HG03442 (cell line): Measurements from ENCODE around the gene EEF1AKMT1.
"Not testable (repeated sequence)": the region's sequence is repeated elsewhere in the genome, so short reads cannot be mapped to it uniquely, and the experiment has no call there.

ENCODE experiments used
- ATAC-seq: cut with Tn5 transposase; IDR thresholded peaks from one replicate; pipeline ENCODE4 v1.9.1; 2021; ENCODE audit warnings: mild to moderate bottlenecking, moderate library complexity; ENCODE audit not compliant: unreplicated experiment

Gene EEF1AKMT1

DNA sequence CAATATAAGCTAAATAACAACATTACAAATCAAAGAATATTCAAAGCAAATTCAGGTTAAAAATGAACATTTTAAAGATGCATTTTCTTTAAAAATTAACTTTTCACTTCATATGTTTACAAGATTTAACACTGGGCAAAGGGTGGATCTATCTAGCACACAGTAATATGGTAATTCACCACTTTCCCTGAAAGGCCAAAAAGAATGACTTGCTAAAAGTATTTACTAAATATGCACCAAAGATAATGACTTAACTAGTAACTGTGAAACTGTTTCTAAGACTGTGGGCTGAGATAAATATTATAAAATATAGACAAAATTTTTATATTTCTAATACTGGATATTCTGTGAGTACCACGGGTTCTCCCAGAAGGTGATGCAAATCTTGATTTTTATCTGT lies 4.5 kb upstream of the EEF1AKMT1 start:
- ATAC-seq, result no peak

DNA sequence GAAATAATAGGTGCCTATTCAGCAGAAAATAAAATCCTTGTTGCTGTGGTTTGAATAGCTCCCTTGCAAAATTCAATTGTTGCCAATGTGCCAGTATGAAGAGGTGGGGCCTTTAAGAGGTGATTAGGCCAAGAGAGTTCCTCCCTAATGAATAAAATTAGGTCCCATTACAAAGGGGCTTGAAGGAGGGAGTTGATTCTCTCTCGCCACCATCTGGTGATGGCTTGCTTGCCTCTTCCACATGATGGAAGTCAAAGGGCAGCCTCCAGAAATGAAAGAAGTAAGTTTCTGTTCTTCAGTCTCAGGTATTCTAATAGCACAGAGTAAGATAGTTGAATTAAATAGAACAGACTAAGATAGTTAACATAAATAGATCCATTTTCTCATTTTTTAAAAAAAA lies 3.0 kb upstream of the EEF1AKMT1 start:
- no peak for ATAC-seq

DNA sequence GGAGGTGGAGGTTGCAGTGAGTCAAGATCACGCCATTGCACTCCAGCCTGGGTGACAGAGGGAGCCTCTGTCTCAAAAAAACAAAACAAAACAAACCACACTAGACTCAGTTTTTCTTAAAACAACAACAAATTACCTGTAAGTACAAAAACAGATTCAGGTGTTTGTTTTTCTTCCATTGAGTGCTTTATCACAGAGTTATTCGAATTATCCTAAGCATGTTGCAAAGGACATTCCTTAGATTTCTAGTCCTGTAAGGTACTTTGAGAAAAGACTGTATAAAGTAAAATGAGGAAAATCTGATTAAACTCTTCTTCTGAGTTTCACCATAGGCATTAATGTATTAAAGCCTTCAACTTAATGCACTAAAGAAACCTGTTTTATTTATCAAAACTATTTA lies 2.2 kb upstream of the EEF1AKMT1 start:
- no peak for ATAC-seq

DNA sequence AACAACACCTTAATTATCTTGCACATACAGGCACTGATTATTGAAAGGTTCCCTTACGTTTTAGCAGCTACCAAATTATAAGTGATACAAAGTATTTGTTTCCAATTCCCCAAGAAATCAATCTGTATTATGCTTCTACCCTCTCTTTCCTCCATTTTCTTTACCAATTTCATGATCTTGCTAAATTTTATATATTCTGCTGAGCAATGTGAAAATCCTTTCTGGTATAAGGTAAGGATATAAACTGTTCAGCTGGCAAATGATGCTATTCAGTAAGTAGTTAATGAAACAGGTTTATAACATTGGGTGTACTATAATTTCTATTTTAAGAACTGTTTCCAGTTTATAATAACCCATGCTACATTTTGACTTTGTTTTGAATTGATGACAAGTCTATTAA lies 985 bp upstream of the EEF1AKMT1 start:
- no peak for ATAC-seq

DNA sequence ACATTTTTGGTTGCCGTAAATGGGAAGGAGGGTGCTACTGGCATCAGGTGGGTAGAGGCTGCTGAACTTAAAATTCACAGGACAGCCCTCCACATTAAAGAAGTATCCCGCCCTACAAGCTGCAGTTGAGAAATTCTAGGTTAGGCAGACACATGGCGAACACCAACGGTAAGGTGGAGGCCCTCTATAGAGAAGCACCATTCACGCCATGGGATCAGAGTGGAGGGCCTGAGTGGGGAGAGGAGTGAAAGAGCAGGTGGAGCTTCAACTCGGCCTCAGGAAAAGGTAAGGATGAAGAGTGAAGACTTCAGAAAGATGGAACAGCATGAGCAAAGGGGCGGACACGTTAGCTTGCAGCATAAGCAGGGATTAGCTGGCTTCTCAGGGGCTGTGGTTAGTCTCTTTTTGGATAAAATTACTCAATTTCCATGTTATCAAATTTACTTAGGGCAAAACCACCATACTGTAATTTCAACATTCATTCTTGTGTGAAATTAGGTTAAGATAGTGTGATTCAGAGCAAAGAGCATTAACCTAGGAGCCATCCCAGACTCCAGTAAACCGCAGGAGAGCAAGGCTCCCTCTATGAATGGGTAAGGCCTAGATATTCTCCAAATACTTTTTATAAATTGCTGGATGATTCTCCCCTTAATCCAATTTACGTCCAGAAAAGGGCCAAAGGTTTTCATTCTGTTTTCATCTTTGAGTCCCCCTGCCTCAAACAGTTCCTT lies 1.2 kb downstream of the EEF1AKMT1 start:
- no peak for ATAC-seq

DNA sequence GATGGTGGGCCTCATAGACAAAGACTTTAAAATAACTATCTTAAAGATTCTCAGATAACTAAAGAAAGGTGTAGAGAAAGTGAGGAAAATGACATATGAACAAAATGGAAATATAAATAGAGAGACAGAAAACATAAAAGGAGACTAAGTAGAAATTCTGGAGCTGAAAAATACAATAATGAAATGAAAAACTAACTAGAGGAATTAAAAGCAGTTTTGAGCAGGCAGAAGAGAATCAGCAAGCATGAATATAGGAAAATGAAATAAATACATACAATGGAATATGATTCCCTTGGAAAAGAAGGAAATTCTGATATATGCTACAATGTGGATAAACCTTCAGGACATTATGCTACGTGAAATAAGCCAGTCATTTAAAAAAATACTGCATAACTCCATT lies 3.9 kb downstream of the EEF1AKMT1 start:
- ATAC-seq, result no peak

DNA sequence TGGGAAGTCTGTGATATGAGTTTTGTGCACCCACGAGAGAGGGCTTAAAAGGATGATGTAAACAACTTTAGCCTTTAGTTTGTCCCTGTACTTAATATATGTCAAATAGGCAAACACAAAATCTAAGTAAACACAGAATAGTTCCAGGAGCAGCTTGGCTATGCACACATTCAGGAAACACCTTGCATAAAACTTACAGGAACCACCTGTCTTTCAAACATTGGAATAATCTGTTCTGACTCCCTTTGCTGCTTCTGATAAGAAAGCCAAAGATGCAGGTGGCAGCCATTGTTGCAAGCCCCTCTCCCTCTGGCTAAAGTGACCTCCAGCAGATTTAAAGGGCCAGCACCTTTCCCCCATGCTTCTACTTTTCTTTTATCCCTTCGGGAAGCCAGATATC lies 4.7 kb downstream of the EEF1AKMT1 start:
- ATAC-seq, result no peak

DNA sequence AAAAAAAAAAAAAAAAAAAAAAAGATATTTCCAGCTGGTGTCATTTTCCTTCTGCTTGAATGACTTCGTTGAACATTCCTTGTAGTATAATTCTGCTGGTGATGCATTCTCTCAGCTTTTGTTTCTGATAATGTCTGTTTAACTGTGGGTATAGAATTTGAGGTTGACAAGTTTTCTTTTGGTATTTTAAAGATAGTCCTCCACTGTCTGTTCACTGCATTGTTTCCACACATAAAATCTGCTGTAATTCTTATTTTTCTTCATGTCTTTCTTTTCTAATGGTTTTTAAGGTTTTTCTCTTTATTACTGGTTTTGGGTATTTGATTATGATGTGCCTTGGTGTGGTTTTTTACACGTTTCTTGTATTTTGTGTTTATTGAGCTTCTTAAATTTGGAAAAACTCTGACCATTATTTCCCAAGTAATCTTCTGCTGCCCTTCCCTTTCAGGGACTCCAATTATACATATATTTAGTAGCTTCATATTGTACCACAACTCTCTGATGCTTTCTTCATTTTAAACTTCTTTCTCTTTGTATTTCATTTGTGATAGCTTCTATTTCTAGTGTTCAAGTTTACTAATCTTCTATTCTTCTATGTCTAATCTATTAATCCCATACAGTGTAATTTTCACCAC lies 6.3 kb downstream of the EEF1AKMT1 start:
- no peak for ATAC-seq

DNA sequence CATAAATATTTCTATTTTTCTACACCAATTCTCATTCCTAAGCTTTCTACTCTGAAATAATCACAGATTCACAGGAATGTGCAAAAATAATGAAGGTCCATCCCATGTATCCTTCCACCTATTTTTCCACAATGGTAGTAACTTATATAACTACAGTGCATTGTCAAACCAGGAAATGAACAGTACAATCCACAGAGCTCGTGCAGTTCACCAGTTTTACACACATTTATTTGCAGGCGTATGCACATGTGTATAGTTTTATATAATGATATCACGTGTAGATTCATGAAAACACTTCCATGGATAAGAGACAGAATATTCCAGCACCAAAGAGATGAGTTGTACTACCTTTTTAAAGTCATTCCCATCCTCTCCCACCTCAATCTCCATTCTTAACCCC lies 12.9 kb downstream of the EEF1AKMT1 start:
- no peak for ATAC-seq

DNA sequence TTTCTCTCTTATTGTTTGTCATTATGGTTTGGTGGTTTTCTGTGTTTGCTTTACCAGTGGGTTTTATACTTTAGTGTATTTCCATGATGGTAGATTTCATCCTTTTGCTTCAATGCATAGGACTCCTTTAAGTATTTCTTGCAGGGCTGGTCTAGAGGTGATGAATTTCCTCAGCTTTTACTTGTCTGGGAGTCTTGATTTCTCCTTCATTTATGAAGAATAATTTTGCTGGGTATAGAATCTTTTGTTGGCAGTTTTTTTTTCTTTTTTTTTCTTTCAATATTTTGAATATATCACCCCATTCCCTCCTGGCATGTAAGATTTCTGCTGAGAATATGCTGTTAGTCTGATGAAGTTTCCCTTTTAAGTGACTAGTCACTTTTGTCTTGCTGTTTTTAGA lies 19.8 kb downstream of the EEF1AKMT1 start:
- ATAC-seq, result no peak

DNA sequence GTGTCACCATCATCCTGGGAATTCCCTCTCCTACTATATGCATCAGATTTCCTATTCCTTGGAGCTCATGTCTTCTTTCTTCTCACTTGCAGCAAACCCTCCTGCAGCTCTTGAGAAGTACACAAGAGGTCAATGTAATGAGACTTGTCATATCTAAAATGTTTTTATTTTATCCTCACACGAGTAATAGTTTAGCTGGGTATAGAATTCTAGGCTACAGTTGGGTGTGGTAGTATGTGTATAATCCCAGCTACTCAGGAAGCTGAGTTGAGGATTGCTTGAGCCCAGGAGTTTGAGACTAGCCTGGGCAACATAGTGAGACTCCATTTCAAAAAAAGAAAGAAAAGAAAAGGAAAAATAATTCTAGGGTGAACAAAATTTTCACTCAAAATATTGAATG lies 24.4 kb downstream of the EEF1AKMT1 start:
- ATAC-seq, result no peak

DNA sequence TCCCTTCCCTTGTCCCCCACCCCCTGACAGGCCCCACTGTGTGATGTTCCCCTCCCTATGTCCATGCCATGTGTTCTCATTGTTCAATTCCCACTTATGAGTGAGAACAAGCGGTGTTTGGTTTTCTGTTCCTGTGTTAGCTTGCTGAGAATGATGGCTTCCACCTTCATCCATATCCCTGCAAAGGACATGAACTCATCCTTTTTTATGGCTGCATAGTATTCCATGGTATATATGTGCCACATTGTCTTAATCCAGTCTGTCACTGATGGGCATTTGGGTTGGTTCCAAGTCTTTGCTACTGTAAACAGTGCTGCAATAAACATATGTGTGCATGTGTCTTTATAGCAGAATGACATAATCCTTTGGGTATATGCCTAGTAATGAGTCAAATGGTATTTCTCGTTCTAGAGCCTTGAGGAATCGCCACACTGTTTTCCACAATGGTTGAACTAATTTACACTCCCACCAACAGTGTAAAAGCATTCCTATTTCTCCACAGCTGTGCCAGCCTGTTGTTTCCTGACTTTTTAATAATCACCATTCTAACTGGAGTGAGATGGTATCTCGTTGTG lies 29.8 kb downstream of the EEF1AKMT1 start:
- not testable (repeated sequence) for ATAC-seq

DNA sequence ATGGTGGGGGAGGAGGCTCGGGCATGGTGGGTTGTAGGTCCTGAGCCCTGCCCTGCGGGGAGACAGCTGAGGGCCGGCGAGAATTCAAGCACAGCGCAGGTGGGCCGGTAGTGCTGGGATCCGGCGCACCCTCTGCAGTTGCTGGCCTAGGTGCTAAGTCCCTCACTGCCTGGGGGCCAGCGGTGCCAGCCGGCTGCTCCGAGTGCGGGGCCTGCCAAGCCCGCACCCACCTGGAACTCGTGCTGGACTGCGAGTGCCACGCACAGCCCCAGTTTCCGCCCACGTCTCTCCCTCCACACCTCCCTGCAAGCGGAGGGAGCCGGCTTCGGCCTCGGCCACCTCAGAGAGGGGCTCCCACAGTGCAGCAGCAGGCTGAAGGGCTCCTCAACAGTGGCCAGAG lies 33.7 kb downstream of the EEF1AKMT1 start:
- no peak for ATAC-seq

DNA sequence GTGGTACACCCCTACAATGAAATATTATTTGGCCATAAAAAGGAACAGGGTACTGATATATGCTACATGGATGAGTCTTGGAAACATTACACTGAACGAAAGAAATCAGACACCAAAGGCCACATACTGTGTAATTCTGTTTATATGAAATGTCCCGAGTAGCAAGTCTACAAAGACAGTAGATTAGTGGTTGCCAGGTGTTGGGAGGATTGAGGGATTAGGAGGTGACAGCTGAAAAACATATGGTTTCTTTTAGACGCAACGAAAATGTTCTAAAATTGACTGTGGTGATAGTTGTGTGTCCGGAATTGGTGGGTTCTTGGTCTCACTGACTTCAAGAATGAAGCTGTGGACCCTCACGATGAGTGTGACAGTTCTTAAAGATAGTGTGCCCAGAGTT lies 35.1 kb downstream of the EEF1AKMT1 start:
- ATAC-seq, result no peak

DNA sequence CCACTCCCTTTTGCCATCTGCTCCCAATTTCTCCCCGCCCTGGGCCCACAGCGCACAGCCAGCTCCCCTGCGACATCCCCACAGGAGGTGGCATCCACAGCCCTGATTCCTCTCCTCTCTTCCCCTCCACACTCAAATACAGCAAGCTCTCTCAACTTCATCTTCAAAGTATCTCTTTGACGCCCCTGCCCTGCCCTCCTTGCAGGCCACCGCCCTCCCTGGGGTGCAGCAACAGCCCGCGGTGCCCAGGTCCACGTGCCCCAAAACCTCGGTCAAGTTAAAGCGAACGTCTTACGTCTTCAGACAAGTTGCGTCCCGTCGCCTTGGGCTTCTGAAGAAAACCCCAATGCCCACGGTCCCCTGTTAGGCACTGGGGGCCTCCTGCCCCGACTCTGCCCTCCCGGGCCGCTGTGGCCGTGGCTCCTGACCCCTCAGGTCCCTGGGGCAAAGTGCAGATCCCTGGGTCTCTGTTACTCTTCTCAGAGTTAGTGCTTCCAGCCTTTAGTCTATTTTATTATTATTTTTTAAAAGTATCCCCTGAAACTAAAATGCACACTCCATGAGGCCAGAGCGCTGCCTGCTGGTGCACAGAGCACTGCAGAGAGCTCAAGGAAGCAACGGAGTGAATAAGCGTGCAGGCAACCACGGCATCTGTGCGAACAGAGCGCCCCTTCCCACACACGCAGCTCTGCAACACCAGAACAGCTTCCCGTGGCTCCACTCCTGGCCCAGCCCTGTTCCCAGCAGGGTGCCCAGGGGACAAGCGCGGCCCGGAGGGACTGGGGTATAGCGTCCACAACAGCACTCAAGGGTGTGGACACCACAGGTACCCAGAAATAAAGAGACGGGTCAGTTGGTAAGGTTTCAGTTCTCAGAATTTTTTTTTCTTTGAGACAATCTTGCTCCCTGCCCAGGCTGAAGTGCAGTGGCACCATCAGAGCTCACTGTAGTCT lies 43.9 kb downstream of the EEF1AKMT1 start:
- ATAC-seq, result no peak

DNA sequence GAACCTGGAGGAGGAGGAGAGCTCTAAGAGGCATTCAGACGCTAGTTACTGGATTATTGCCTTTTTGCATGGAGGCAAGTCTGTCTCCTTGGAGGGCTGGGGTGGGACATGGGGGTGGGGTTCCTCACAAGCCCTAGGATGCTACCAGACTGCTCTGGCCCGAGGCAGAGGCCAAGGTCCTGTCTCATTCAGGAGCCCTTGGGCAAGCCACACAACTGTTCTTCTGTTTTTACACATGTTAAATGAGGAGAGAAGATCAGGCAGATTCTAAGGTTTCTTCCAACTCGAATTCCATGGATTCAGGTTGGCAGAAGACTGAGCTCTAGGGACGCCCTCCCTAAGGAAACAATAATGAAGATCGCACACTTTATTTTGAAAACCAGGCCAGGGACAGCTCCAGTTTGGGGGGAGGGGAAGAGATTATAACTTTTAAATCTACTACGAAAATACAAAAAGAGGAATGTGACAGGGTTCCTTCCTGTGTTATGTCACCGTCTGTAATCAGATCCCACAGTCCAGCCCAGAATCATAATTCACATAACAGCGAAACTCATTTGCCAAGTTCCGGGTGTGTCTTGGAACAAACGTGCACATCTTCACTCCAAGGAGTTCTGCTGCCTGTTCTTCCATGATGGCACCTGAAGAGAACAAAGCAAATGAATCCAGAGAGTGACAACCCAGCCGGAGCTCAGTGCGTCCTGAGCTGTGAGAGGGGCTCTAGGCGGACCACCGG lies 45.0 kb downstream of the EEF1AKMT1 start:
- ATAC-seq, result no peak

DNA sequence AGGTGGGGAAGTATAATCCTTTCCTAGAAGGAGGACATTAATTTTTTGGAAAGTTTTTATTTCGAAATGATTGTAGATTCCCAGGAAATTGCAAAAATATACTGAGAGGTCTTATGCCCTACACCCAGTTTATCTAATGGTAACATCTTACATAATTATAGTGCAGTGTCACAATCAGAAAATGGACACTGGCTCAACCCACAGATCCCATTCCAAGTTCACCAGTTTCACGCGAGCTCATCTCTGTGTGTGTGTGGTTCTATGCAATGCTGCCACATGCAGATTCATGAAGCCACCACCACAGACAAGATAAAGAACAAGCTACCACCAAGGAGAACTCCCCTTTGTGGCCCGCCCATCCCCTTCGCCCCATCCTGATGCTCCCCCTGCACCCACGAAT lies 45.9 kb downstream of the EEF1AKMT1 start:
- ATAC-seq, result no peak

DNA sequence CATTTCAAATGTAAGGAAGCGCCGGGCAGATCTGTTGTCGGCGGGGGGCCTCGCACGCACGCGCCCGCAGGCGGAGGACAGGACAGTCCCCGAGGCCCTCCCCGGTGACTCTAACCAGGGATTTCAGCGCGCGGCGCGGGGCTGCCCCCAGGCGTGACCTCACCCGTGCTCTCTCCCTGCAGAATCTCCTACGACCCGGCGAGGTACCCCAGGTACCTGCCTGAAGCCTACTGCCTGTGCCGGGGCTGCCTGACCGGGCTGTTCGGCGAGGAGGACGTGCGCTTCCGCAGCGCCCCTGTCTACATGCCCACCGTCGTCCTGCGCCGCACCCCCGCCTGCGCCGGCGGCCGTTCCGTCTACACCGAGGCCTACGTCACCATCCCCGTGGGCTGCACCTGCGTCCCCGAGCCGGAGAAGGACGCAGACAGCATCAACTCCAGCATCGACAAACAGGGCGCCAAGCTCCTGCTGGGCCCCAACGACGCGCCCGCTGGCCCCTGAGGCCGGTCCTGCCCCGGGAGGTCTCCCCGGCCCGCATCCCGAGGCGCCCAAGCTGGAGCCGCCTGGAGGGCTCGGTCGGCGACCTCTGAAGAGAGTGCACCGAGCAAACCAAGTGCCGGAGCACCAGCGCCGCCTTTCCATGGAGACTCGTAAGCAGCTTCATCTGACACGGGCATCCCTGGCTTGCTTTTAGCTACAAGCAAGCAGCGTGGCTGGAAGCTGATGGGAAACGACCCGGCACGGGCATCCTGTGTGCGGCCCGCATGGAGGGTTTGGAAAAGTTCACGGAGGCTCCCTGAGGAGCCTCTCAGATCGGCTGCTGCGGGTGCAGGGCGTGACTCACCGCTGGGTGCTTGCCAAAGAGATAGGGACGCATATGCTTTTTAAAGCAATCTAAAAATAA lies 52.1 kb downstream of the EEF1AKMT1 start:
- ATAC-seq, result no peak

DNA sequence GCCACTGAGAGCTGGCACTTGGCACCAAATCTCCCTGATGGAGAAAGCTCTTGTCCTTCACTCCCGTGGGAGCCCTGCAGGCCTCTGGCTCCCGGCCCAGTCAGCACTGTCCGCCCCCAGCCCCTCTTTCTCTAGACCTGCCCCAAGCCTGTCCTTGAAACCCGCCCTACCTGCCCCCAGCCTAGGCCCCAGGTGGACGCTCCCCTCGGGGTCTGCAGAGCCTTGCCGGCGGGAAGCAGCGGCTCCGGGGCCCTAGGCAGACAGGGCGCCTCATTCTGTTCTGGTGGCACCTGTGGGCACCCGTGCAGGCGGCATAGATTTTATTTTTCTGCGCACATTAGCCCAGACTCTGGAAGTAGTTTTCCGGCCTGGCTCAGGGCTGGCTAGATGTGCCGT lies 52.7 kb downstream of the EEF1AKMT1 start:
- no peak for ATAC-seq

DNA sequence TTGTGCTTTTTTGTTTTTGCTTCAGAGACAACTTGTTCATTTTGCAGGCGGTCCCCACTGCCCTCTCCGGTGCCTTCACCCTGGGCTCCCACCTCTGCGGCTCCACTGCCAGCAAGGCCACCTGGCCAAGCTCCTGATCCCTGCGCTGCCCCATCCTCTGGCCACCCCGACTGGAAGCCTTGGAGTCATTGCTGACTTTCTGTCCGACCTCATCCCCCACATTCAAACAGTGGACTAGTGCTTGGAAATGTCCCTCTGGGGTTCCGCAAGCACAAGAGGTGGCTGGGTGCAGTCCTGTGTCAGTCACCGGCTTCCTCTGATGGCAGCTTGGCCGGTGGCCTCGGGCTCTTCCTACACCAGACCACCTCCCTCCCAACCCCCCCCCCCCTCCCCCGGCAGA lies 53.3 kb downstream of the EEF1AKMT1 start:
- ATAC-seq, result no peak
